ENCODE measurements around the gene KCNJ18. TPM values are rescaled to one million over a fixed set of nuclear protein-coding genes. Genes with fewer than 3 reads are reported as not detected.
"Not testable (repeated sequence)": the region's sequence is repeated elsewhere in the genome, so short reads cannot be mapped to it uniquely, and the experiment has no call there.

Gene KCNJ18
- total and polyA plus RNA-seq, 2 donors (not counting 1 experiment from before 2014, with no cell fraction given) = not detected

DNA sequence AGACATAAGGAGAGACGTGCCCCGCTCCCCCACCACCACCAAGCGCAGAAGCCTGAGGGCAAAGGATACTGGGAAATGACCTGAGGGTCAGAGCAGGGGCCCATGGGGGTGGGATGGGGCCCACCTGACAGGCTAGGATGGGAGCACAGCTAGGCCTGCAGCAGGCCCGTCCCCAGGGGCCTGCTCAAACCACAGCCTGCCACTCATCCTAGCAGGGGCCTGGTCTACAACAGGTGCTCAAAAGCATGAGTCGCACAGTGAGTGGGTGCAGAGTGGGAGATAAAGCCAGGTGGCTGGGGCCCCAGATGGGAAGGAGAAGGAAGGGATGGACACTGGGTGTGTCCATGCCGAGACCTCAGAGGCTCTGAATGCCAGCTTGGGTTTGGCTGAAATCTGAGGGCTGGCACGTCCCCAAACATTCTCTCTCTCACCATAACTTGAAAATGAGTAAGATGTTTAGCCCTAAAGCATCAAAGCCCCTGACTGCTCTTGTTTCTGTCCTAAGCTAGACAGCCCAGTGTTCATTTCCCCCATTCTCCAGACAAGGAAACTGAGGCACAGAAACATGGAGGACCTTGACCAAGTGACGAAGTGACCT, 46.7 kb downstream of the KCNJ18 start:
- not testable (repeated sequence) for H3K27me3 ChIP-seq (ENCODE audit: control insufficient read depth, insufficient read depth, low read length); H3K4me1 ChIP-seq (ENCODE audit: control insufficient read depth, extremely low read depth, insufficient read depth, low read length); H3K9ac ChIP-seq (ENCODE audit: insufficient read depth, low read length); H3K9me3 ChIP-seq (ENCODE audit: control insufficient read depth, insufficient read depth, low read depth, low read length); H3K36me3 ChIP-seq (ENCODE audit: control insufficient read depth, insufficient read depth, low read length); H4K20me1 ChIP-seq (ENCODE audit: control insufficient read depth, extremely low read depth, insufficient read depth, low read length); H3K27ac ChIP-seq (ENCODE audit: insufficient read depth, low read length); H3K4me2 ChIP-seq (ENCODE audit: extremely low read depth, insufficient read depth, low read length); H3K79me2 ChIP-seq (ENCODE audit: control insufficient read depth, insufficient read depth, low read length); DNase-seq (ENCODE audit: low read depth in 2 of 2); H3K4me3 ChIP-seq (replicated peaks in 1 of 4; ENCODE audit: control extremely low read depth in 1 of 4, insufficient read depth in 1 of 4, low read depth in 3 of 4, low read length in 4 of 4); H2AFZ ChIP-seq (ENCODE audit: low read length)

DNA sequence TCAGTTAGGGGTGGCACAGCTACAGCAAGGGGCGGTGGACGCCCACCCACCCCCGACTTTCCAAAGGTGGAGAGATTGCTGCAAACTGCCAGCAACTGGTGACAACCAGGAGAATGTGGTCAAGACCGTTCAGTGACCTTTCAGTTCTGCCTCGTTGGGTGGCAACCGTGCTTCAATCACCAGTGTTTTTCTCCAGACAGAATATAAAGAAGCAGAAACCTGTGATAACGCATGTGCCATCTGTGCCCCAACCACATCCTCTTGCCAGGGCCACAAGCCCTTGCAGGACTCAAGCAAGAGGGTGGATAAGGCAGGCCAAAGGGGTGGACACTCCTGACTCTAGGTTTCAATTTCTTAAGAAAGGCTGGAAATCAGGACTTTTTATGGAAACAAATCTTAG, 47.2 kb downstream of the KCNJ18 start:
- H4K20me1 ChIP-seq (ENCODE audit: control insufficient read depth, extremely low read depth, insufficient read depth, low read length); H3K9me3 ChIP-seq (ENCODE audit: control insufficient read depth, insufficient read depth, low read depth, low read length); H3K9ac ChIP-seq (ENCODE audit: insufficient read depth, low read length); H3K27ac ChIP-seq (ENCODE audit: insufficient read depth, low read length); H3K79me2 ChIP-seq (ENCODE audit: control insufficient read depth, insufficient read depth, low read length); H3K36me3 ChIP-seq (ENCODE audit: control insufficient read depth, insufficient read depth, low read length); H3K4me1 ChIP-seq (ENCODE audit: control insufficient read depth, extremely low read depth, insufficient read depth, low read length); H3K27me3 ChIP-seq (ENCODE audit: control insufficient read depth, insufficient read depth, low read length); DNase-seq (ENCODE audit: low read depth in 2 of 2); H2AFZ ChIP-seq (ENCODE audit: low read length); H3K4me3 ChIP-seq (replicated peaks in 1 of 4; ENCODE audit: control extremely low read depth in 1 of 4, insufficient read depth in 1 of 4, low read depth in 3 of 4, low read length in 4 of 4); H3K4me2 ChIP-seq (ENCODE audit: extremely low read depth, insufficient read depth, low read length): not testable (repeated sequence)

DNA sequence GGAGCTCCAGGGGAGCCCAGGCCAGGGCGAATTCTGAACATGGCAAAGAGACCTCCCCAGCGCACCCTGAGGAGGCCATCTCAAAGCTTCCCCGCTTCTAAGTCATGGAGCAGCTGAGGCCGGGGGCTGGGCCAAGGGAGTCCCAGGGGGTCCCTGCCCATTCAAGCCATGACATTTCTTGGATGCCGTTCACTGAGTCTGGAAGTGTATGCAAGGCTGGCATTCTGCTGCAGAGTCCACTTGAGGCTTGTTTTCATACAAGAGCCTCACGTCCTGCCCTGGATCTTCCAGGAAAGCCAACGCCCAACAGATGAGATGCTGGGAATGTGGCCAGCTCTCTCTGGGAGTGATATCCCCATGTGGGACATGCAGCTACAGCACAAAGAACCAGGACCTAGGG, 48.5 kb downstream of the KCNJ18 start:
- not testable (repeated sequence) for H3K27me3 ChIP-seq (ENCODE audit: control insufficient read depth, insufficient read depth, low read length); H2AFZ ChIP-seq (ENCODE audit: low read length); H3K9me3 ChIP-seq (ENCODE audit: control insufficient read depth, insufficient read depth, low read depth, low read length); H3K9ac ChIP-seq (ENCODE audit: insufficient read depth, low read length); H3K27ac ChIP-seq (ENCODE audit: insufficient read depth, low read length); H3K4me2 ChIP-seq (ENCODE audit: extremely low read depth, insufficient read depth, low read length); H3K79me2 ChIP-seq (ENCODE audit: control insufficient read depth, insufficient read depth, low read length); H3K4me3 ChIP-seq (replicated peaks in 1 of 4; ENCODE audit: control extremely low read depth in 1 of 4, insufficient read depth in 1 of 4, low read depth in 3 of 4, low read length in 4 of 4); H3K4me1 ChIP-seq (ENCODE audit: control insufficient read depth, extremely low read depth, insufficient read depth, low read length); H4K20me1 ChIP-seq (ENCODE audit: control insufficient read depth, extremely low read depth, insufficient read depth, low read length); DNase-seq (ENCODE audit: low read depth in 2 of 2); H3K36me3 ChIP-seq (ENCODE audit: control insufficient read depth, insufficient read depth, low read length)

DNA sequence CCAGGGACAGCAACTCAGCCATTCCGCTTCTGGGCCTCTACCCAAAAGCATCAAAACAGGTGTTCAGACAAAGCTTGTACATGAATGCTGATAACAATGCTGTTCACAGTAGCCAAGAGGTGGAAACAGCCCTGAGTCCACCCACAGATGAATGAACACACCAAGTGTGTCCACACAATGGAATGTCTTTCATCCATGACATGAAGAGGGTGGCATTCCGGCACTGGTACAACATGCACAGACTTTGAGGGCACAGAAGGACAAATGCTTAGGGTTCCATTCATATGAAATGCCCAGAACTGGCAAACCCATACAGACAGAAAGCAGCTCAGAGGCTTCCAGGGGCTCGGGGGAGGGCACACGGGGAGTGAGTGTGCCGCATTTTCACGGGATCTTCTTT, 49.2 kb downstream of the KCNJ18 start:
- not testable (repeated sequence) for H2AFZ ChIP-seq (ENCODE audit: low read length); H3K4me1 ChIP-seq (ENCODE audit: control insufficient read depth, extremely low read depth, insufficient read depth, low read length); H4K20me1 ChIP-seq (ENCODE audit: control insufficient read depth, extremely low read depth, insufficient read depth, low read length); H3K27me3 ChIP-seq (ENCODE audit: control insufficient read depth, insufficient read depth, low read length); H3K4me2 ChIP-seq (ENCODE audit: extremely low read depth, insufficient read depth, low read length); H3K9me3 ChIP-seq (ENCODE audit: control insufficient read depth, insufficient read depth, low read depth, low read length); H3K9ac ChIP-seq (ENCODE audit: insufficient read depth, low read length); H3K79me2 ChIP-seq (ENCODE audit: control insufficient read depth, insufficient read depth, low read length); H3K4me3 ChIP-seq (replicated peaks in 1 of 4; ENCODE audit: control extremely low read depth in 1 of 4, insufficient read depth in 1 of 4, low read depth in 3 of 4, low read length in 4 of 4); H3K27ac ChIP-seq (ENCODE audit: insufficient read depth, low read length); DNase-seq (ENCODE audit: low read depth in 2 of 2); H3K36me3 ChIP-seq (ENCODE audit: control insufficient read depth, insufficient read depth, low read length)

DNA sequence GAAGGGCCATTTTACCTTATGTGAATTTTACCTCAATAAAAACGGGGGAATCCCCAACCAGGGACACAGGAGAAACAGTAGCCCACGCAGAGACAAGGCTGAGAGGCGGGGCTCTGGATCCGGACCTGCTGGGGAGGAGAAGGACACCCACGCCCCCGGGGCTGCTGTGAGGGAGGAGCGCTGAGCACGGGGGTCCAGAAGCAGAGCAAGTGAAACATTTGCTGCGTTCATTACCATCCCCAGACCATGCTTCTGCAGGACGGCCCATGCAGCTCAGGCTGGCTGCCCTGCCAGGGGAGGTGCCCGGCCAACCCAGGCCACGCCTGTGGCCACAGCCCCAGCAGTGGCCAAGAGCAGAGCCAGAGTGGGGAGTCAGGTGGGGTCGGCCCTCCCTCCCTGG, 50.0 kb downstream of the KCNJ18 start:
- no peaks in the 10 kb centered on the region for H3K9me3 ChIP-seq (ENCODE audit: control insufficient read depth, insufficient read depth, low read depth, low read length)
- H3K9ac ChIP-seq (ENCODE audit: insufficient read depth, low read length) = no peak overlapping the region
- H3K4me2 ChIP-seq (ENCODE audit: extremely low read depth, insufficient read depth, low read length) = no peak overlapping the region
- H3K79me2 ChIP-seq (ENCODE audit: control insufficient read depth, insufficient read depth, low read length) = no peaks in the 10 kb centered on the region
- H3K27ac ChIP-seq (ENCODE audit: insufficient read depth, low read length) = no peak overlapping the region
- no peak for TF ChIP-seq EZH2 (IDR thresholded peaks at IDR 0.05; ENCODE audit: low read length, missing control alignments)
- no peak overlapping the region for H2AFZ ChIP-seq (ENCODE audit: low read length)
- no peaks in the 10 kb centered on the region for H4K20me1 ChIP-seq (ENCODE audit: control insufficient read depth, extremely low read depth, insufficient read depth, low read length)
- DNase-seq (ENCODE audit: low read depth in 2 of 2) = no peak
- no peaks in the 10 kb centered on the region for H3K4me1 ChIP-seq (ENCODE audit: control insufficient read depth, extremely low read depth, insufficient read depth, low read length)
- no peaks in the 10 kb centered on the region for H3K36me3 ChIP-seq (ENCODE audit: control insufficient read depth, insufficient read depth, low read length)
- no peaks in the 10 kb centered on the region for H3K27me3 ChIP-seq (ENCODE audit: control insufficient read depth, insufficient read depth, low read length)
- H3K4me3 ChIP-seq (replicated peaks in 1 of 4; ENCODE audit: control extremely low read depth in 1 of 4, insufficient read depth in 1 of 4, low read depth in 3 of 4, low read length in 4 of 4) = no peak overlapping the region

DNA sequence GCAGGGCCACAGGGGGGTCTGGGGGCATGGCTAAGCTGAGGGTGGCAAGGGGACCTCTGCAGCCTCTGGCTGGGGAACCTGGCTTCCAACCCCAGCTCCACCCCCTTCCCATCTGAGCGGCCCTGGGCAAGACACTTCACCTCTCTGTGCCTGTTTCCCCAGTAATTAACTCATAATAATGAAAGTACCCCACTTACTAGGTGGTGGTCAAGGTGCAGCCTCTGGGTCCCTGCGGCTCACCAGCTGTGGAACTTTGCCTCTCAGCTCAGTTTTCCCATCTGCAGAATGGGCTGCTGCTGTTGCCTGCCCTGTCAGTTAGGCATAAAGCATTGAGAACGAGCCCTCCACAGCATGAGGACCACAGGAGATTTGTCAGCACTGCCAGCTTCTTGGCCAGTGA, 51.8 kb downstream of the KCNJ18 start:
- H3K9me3 ChIP-seq (ENCODE audit: control insufficient read depth, insufficient read depth, low read depth, low read length); DNase-seq (ENCODE audit: low read depth in 2 of 2); H3K4me2 ChIP-seq (ENCODE audit: extremely low read depth, insufficient read depth, low read length); H3K4me1 ChIP-seq (ENCODE audit: control insufficient read depth, extremely low read depth, insufficient read depth, low read length); H3K9ac ChIP-seq (ENCODE audit: insufficient read depth, low read length); H4K20me1 ChIP-seq (ENCODE audit: control insufficient read depth, extremely low read depth, insufficient read depth, low read length); H3K4me3 ChIP-seq (replicated peaks in 1 of 4; ENCODE audit: control extremely low read depth in 1 of 4, insufficient read depth in 1 of 4, low read depth in 3 of 4, low read length in 4 of 4); H3K79me2 ChIP-seq (ENCODE audit: control insufficient read depth, insufficient read depth, low read length); H2AFZ ChIP-seq (ENCODE audit: low read length); H3K27me3 ChIP-seq (ENCODE audit: control insufficient read depth, insufficient read depth, low read length); H3K36me3 ChIP-seq (ENCODE audit: control insufficient read depth, insufficient read depth, low read length); H3K27ac ChIP-seq (ENCODE audit: insufficient read depth, low read length): not testable (repeated sequence)

DNA sequence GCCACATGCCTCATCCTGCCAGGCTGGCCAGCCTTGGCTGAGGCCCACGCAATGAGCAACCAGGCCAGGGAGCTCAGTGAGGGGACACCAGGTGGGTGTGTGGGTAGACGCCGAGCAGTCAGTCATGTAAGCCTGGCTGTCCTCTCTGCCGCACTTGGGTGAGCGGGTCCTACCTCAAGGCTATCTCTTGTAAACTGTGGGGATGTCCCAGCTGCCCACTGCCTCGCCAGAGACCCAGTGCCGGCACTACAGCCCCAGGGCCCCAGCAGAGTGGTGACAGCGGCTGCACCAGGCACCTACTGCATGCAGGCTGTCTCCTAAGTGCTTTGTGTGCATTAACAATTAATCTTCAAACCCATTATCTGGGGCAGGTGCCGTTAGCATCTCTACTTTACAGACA, 52.3 kb downstream of the KCNJ18 start:
- H3K36me3 ChIP-seq (ENCODE audit: control insufficient read depth, insufficient read depth, low read length); H2AFZ ChIP-seq (ENCODE audit: low read length); H4K20me1 ChIP-seq (ENCODE audit: control insufficient read depth, extremely low read depth, insufficient read depth, low read length); H3K79me2 ChIP-seq (ENCODE audit: control insufficient read depth, insufficient read depth, low read length); DNase-seq (ENCODE audit: low read depth in 2 of 2); H3K27ac ChIP-seq (ENCODE audit: insufficient read depth, low read length); H3K27me3 ChIP-seq (ENCODE audit: control insufficient read depth, insufficient read depth, low read length); H3K9ac ChIP-seq (ENCODE audit: insufficient read depth, low read length); H3K4me2 ChIP-seq (ENCODE audit: extremely low read depth, insufficient read depth, low read length); H3K9me3 ChIP-seq (ENCODE audit: control insufficient read depth, insufficient read depth, low read depth, low read length); H3K4me3 ChIP-seq (replicated peaks in 1 of 4; ENCODE audit: control extremely low read depth in 1 of 4, insufficient read depth in 1 of 4, low read depth in 3 of 4, low read length in 4 of 4); H3K4me1 ChIP-seq (ENCODE audit: control insufficient read depth, extremely low read depth, insufficient read depth, low read length): not testable (repeated sequence)
